Measurements from ENCODE around the gene SH3TC1. TPM values are rescaled to one million over a fixed set of nuclear protein-coding genes. Genes with fewer than 3 reads are reported as not detected.

Gene SH3TC1
- total RNA-seq, 2 experiments from 2014 or later: 14.8 to 15.7 TPM

DNA sequence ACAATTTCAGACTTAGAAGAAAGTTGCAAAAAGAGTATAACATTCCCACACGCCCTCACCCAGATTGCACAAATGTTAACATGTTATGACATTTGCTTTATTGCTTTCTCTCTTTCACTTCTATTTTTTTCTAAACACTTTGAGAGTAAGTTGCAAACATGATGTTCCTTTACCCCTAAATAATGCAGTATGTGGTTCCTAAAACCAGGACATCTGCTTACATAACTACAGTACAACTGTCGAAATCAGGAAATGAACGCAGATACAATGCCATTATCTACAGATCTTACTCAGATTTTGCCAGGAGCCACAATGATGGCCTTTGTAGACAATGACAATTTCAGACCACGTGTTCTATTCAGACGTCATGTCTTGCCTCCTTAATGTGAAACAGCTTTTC lies 22.4 kb downstream of the SH3TC1 start:
- DNase-seq (no peak), ATAC-seq (ENCODE audit: low read depth) (no peak)
- Mint-ChIP-seq H3K36me3 (peaks cover 6% of the 10 kb centered on the region), H3K4me3 (no peak overlapping the region), H3K4me1 (peaks cover 21% of the 10 kb centered on the region), H3K27me3 (no peaks in the 10 kb centered on the region), H3K27ac (no peak overlapping the region), H3K9me3 (no peaks in the 10 kb centered on the region)
- POLR2A ChIA-PET: interaction anchor here (1.5 kb wide), 1 partner anchor 20 kb away, joined by 4 read pairs; no protein-coding TSS in a partner anchor

DNA sequence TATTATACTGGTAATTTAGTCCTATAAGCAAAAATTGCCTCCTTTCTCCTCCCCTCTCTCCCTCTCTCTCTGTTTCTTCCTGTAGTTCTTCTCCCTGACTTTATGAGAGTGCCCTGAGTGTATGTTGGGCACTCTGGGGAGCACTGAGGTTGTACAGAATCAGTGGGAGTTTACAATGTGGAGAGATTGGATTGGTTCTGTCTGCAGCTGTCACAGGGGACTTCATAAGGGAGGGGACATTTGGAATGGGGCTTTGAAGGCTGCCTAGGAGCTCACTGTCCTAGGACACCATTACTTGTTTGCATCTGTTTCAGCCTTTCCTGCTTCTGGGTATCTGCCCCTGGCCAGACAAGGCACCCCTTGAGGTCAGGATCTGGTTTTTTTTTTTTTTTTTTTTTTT lies 22.9 kb downstream of the SH3TC1 start:
- Mint-ChIP-seq H3K27ac (no peak overlapping the region), H3K9me3 (no peaks in the 10 kb centered on the region), H3K4me1 (peaks cover 21% of the 10 kb centered on the region), H3K27me3 (no peaks in the 10 kb centered on the region), H3K4me3 (no peak overlapping the region), H3K36me3 (peaks cover 6% of the 10 kb centered on the region)
- POLR2A ChIA-PET: interaction anchor here (1.5 kb wide), 1 partner anchor 21 kb away, joined by 4 read pairs; no protein-coding TSS in a partner anchor
- DNase-seq (no peak), ATAC-seq (ENCODE audit: low read depth) (no peak)

DNA sequence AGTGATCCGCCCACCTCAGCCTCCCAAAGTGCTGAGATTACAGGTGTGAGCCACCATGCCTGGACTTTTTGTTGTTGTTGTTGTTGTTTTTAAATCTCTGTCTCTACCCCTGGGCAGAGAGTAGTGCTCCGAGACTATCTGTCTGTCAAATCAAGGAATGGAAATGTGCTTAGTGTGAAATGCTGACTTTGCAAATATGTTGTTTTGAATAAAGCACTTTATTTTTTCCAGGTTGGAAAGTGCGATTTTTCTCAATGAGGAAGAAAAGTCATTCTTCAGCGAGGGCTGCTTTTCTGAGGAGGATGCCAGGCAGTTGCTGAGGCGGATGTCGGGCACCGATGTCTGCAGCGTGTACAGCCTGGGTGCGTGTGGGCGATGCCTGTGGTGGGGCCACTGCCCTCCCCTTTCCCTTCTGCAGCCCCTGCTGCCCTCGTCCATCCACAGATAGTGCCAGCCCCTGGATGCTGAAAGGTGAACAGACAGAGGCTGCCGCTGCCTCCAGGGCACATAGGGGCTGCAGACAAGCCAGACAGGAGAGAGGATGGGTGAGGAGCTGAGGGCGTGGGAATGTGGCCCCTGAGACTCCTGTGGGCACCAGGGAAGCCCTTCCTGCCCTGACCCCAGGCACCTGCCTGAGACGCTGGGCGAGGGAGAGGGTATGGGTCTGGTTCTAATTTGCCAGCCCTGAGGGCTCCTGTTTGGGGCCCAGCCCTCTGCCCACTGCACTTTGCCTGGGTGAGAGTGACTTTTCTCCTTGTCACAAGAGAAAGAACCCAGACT lies 23.7 kb downstream of the SH3TC1 start:
- Mint-ChIP-seq H3K27me3 (no peaks in the 10 kb centered on the region), H3K4me3 (no peak overlapping the region), H3K27ac (no peak overlapping the region), H3K4me1 (peaks cover 21% of the 10 kb centered on the region), H3K9me3 (no peaks in the 10 kb centered on the region), H3K36me3 (peaks cover 6% of the 10 kb centered on the region)
- POLR2A ChIA-PET: no interaction called here
- ATAC-seq (ENCODE audit: low read depth): no peak
- no peak for DNase-seq

DNA sequence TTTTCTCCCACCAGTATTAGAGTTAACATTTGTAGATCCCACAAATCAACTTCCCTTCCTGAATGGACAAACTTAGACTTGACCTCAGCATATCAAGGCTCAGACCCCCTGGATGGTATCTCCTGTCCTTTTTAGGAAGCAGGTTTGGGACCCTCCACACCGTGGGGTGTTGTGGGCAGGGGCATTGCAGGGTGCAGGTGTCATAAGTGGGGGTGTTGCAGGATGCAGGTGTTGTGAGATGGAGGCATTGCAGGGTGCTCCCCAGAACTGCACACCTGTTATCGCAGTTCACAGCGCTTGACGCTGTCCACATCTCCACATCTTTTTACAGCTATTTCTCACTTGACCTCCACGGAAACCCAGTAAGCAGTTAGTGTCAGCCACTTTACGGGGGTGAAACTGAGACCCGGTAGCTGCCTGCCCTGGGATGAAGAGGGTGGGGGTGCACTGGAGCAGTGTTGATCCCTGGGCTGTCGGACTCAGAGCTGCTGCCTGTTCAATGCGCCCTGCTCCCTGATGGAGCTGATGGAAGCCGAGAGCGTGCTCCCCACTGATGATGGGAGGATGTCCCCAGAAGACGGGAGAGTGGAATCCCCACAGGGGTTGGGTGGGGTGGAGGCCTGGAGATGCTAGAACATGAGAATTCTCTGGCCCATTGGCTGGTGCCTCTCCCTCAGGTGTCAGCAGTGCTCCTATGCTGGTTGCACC lies 25.3 kb downstream of the SH3TC1 start:
- Mint-ChIP-seq H3K27ac (no peak overlapping the region), H3K4me1 (peaks cover 26% of the 10 kb centered on the region), H3K27me3 (peaks cover 3% of the 10 kb centered on the region), H3K9me3 (no peaks in the 10 kb centered on the region), H3K36me3 (peaks cover 6% of the 10 kb centered on the region), H3K4me3 (no peak overlapping the region)
- POLR2A ChIA-PET: no interaction called here
- ATAC-seq (ENCODE audit: low read depth) (no peak), DNase-seq (no peak)

DNA sequence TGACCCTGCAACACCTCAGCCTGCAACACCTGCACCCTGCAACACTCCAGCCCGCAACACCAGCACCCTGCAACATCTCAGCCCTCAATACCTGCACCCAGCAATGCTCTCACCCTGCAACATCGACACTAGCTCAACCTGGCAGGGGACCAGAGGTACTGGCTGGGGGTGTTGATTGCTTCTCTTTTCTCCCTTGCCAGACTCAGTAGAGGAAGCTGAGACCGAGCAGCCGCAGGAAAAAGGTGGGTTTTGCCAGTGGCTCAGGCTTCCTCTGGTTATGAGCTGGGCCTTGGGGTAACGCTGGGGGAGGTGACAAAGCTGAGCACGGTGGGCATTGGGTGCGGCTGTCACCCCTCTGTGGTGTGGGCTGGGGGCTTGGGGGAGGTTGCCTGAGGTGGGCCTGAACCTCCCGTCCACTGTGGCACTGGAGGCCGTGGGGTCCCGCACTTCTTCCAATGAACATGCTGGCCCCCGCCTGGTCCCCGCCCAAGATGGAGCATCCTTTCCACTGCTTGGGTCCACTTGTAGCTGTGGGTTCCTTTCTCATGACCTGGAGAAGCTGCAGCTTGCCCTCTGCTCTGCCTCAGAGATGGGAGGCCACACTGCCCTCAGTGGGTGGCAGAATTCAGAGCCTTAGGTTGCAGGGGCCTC lies 26.0 kb downstream of the SH3TC1 start:
- ATAC-seq (ENCODE audit: low read depth) (peak; percentile 41), DNase-seq (no peak)
- H3K4me3 Mint-ChIP-seq: no peak overlapping the region
- H3K4me1 Mint-ChIP-seq: peaks cover 26% of the 10 kb centered on the region
- H3K27me3 Mint-ChIP-seq: peaks cover 3% of the 10 kb centered on the region
- no peaks in the 10 kb centered on the region for H3K9me3 Mint-ChIP-seq
- H3K27ac Mint-ChIP-seq: no peak overlapping the region
- peaks cover 5% of the 10 kb centered on the region for H3K36me3 Mint-ChIP-seq
- POLR2A ChIA-PET: no interaction called here

DNA sequence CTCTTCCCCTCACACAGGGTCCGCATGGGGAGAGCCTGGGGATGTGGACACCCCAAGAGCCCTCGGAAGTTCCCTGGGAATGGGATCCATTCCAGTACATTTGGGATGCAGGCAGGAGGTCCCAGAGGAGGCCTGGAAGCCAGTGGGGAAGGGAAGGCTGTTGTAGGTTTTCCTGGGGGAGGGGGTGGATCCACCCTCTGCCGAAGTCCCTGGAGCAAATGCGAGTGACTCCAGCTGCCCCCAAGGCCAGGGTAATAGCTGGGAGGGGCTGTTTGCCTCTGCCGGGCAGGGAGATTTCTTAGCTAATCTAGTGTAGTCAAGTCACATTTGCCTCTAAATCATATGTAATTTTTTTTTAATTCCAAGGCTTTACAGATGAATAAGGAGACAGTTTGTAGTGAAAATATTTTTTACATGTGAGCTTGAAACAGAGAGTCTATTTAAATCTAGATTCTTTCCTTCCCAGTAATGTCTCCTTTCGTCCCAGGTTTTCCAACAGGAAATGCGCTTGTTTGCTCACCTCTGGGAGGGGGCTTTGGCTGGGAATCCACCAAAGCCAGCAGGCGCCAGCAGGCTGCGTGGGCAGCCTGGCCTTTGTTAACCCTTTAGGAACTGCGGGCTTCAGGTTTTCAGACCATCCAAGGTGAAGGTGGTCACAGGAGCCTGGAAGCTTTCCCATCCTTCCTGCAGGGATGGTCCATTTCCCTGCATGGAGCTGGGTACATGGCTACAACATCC lies 26.8 kb downstream of the SH3TC1 start:
- no peak for DNase-seq
- Mint-ChIP-seq H3K4me1 (peaks cover 27% of the 10 kb centered on the region), H3K27ac (no peak overlapping the region), H3K36me3 (peaks cover 5% of the 10 kb centered on the region), H3K9me3 (no peaks in the 10 kb centered on the region), H3K27me3 (peaks cover 3% of the 10 kb centered on the region), H3K4me3 (no peak overlapping the region)
- no peak for ATAC-seq (ENCODE audit: low read depth)
- POLR2A ChIA-PET: interaction anchor here (1.2 kb wide), 1 partner anchor 27 kb away, joined by 3 read pairs; no protein-coding TSS in a partner anchor

DNA sequence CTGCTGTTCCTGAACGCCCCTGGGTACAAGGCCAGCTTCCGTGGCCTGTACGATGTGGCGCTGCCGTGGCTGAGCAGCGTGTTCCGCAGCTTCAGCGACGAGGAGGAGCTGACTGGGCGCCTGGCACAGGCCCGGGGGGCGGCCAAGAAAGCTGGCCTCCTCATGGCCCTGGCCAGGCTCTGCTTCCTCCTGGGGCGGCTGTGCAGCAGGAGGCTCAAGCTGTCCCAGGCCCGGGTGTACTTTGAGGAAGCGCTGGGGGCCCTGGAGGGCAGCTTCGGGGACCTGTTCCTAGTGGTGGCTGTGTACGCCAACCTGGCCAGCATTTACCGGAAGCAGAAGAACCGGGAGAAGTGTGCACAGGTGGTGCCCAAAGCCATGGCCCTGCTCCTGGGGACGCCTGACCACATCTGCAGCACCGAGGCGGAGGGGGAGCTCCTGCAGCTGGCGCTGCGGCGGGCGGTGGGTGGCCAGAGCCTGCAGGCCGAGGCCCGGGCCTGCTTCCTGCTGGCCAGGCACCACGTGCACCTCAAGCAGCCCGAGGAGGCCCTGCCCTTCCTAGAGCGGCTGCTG lies 28.2 kb downstream of the SH3TC1 start:
- POLR2A ChIA-PET: no interaction called here
- H3K4me3 Mint-ChIP-seq: no peak overlapping the region
- peaks cover 5% of the 10 kb centered on the region for H3K36me3 Mint-ChIP-seq
- peaks cover 3% of the 10 kb centered on the region for H3K27me3 Mint-ChIP-seq
- peaks cover 19% of the 10 kb centered on the region for H3K4me1 Mint-ChIP-seq
- ATAC-seq (ENCODE audit: low read depth) (no peak), DNase-seq (no peak)
- no peaks in the 10 kb centered on the region for H3K9me3 Mint-ChIP-seq
- H3K27ac Mint-ChIP-seq: no peak overlapping the region

DNA sequence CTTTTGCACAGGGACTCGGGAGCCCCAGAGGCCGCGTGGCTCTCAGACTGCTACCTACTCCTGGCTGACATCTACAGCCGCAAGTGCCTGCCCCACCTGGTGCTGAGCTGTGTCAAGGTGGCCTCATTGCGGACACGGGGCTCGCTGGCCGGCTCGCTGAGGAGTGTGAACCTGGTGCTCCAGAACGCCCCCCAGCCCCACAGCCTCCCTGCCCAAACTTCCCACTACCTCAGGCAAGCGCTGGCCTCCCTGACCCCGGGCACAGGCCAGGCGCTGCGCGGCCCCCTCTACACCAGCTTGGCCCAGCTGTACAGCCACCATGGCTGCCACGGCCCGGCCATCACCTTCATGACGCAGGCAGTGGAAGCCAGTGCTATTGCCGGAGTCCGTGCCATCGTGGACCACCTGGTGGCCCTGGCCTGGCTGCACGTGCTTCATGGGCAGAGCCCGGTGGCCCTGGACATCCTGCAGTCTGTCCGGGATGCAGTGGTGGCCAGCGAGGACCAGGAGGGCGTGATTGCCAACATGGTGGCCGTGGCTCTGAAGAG lies 28.8 kb downstream of the SH3TC1 start:
- Mint-ChIP-seq H3K9me3 (no peaks in the 10 kb centered on the region), H3K27me3 (peaks cover 3% of the 10 kb centered on the region), H3K27ac (no peak overlapping the region), H3K4me3 (no peak overlapping the region), H3K36me3 (peaks cover 5% of the 10 kb centered on the region), H3K4me1 (peaks cover 17% of the 10 kb centered on the region)
- POLR2A ChIA-PET: no interaction called here
- DNase-seq: no peak
- no peak for ATAC-seq (ENCODE audit: low read depth)

DNA sequence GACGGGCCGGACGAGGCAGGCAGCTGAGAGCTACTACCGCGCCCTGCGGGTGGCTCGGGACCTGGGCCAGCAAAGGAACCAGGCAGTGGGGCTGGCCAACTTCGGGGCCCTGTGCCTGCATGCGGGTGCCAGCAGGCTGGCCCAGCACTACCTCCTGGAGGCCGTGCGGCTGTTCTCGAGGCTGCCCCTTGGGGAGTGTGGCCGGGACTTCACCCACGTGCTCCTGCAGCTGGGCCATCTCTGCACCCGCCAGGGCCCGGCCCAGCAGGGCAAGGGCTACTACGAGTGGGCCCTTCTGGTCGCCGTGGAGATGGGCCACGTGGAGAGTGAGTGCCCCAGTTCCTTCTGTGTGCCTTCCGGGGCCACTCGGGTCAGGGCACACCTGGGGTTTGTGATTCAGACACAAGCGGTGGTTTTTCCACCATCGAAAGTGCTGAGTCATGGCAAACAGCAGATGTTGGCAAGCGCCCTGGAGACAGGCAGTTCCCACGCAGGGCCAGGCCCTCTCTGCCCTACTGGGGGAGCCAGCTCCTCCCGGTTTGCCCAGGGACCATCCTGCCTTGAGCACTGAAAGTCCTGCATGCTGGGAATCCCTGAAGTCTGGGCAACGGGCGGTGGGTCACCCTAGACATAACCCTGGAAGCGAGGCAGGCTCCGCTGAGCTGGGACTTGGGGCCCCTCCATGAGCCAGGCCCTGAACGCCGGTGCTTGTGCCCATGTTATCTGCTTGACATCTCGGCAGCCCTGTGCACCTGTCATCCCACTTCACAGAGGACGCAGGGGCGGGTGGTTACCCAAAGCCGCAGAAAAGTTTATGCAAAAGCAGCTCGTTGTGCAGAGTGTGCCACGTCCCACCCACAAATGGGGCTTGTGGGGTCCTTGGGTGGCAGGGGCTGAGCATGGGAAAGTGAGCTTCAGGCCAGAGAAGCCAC lies 29.5 kb downstream of the SH3TC1 start:
- Mint-ChIP-seq H3K27ac (no peak overlapping the region), H3K36me3 (peaks cover 5% of the 10 kb centered on the region), H3K4me3 (no peak overlapping the region), H3K9me3 (no peaks in the 10 kb centered on the region), H3K27me3 (peaks cover 3% of the 10 kb centered on the region), H3K4me1 (peaks cover 17% of the 10 kb centered on the region)
- peak; percentile 76 for ATAC-seq (ENCODE audit: low read depth)
- POLR2A ChIA-PET: interaction anchor here (1.1 kb wide), 1 partner anchor 29 kb away, joined by 4 read pairs; the partner anchor contains the start of gene SH3TC1
- DNase-seq: peak; percentile 63

DNA sequence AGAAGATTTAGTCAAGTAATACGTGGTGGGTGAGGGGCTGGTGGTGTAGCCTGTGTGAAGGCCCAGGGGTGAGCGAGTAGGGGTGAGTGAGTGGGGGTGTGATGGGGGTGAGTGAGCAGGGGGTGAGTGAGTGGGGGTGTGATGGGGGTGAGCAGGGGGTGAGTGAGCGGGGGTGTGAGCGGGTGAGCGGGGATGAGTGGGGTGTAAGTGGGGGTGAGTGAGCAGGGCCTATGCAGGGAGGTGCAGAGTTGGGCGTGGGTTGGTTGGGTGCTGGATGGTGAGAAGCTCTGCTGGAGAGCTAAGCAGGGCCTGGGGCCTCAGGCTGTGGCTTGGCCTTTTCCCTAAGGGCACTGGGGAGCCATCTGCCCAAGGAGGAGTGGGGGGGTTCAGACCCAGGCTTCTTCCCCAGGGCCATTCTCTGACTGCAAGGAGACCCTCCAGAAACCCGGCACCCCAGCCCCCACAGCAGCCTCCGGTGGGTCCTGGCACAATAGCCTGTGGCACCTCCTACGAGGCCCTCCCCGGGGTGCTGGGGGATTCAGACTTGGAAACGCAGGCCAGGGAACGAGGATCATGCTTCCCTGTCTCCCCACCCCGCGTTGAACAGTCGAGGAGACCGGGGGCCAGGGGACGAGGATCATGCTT lies 30.4 kb downstream of the SH3TC1 start:
- POLR2A ChIA-PET: interaction anchor here (1.1 kb wide), 1 partner anchor 30 kb away, joined by 4 read pairs; the partner anchor contains the start of gene SH3TC1
- H3K36me3 Mint-ChIP-seq: no peaks in the 10 kb centered on the region
- peaks cover 13% of the 10 kb centered on the region for H3K4me1 Mint-ChIP-seq
- DNase-seq (no peak), ATAC-seq (ENCODE audit: low read depth) (no peak)
- peaks cover 3% of the 10 kb centered on the region for H3K27me3 Mint-ChIP-seq
- no peaks in the 10 kb centered on the region for H3K9me3 Mint-ChIP-seq
- H3K27ac Mint-ChIP-seq: no peak overlapping the region
- H3K4me3 Mint-ChIP-seq: no peak overlapping the region

DNA sequence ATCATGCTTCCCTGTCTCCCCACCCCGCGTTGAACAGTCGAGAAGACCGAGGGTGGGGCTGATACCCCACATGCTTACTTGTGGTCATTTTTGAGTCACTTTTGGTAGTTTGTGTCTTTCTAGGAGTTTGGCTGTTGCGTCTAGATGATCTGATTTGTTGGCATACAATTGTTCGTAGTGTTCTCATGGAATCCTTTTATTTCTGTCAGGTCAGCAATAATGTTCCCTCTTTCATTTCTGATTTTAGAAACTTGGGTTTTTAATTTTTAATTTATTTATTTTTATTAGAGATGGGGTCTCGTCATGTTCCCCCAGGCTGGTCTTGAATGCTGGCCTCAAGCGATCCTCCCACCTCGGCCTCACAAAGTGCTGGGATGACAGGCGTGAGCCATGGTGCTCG lies 30.9 kb downstream of the SH3TC1 start:
- Mint-ChIP-seq H3K27ac (no peak overlapping the region), H3K4me3 (no peak overlapping the region), H3K36me3 (no peaks in the 10 kb centered on the region), H3K9me3 (no peaks in the 10 kb centered on the region), H3K4me1 (peaks cover 8% of the 10 kb centered on the region), H3K27me3 (peaks cover 3% of the 10 kb centered on the region)
- ATAC-seq (ENCODE audit: low read depth): no peak
- no peak for DNase-seq
- POLR2A ChIA-PET: interaction anchor here (0.7 kb wide), 1 partner anchor 133 kb away, joined by 4 read pairs; no protein-coding TSS in a partner anchor
